ENCODE data around the gene SMOC1.

DNA sequence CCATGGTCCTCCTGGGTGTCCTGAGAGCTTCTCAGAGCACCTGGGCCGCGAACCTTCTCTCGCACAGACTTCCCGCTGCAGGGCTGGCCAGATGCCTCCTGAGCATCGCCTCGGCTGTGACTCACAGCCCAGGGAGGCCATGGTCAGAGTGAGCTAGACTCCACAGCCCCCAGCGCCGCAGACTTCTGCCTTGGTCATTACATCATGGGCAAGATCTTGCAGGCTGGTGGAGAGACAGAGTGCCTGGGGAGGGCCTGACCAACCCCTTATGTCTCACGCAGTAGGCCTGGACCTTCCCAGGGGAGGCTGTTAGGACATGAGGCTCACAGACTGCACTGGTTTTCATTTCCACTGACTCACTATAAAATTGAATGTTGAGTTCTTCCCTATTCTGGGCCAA, 41.8 kb downstream of the SMOC1 start:
- TF ChIP-seq EP300 (IDR thresholded peaks at IDR 0.05; ENCODE audit: borderline replicate concordance in 1 of 2, low read depth in 2 of 2, low read length in 2 of 2) = no peak
- no peak for TF ChIP-seq POLR2AphosphoS5 (IDR thresholded peaks at IDR 0.05; ENCODE audit: low read depth, low read length)
- no peak for TF ChIP-seq BRCA1 (IDR thresholded peaks at IDR 0.05; ENCODE audit: low read depth, low read length)
- TF ChIP-seq JUN (IDR thresholded peaks at IDR 0.05; ENCODE audit: low read depth, low read length) = no peak

Data from H1 (cell line).